Measurements from ENCODE around the gene ADSL. TPM values are rescaled to one million over a fixed set of nuclear protein-coding genes. Genes with fewer than 3 reads are reported as not detected.

The ADSL gene
- total and polyA plus RNA-seq, 9 of the 15 experiments (the other 6 are each of a cell fraction or from before 2014, with no cell fraction given), result 112 to 322 (median 146) TPM

DNA sequence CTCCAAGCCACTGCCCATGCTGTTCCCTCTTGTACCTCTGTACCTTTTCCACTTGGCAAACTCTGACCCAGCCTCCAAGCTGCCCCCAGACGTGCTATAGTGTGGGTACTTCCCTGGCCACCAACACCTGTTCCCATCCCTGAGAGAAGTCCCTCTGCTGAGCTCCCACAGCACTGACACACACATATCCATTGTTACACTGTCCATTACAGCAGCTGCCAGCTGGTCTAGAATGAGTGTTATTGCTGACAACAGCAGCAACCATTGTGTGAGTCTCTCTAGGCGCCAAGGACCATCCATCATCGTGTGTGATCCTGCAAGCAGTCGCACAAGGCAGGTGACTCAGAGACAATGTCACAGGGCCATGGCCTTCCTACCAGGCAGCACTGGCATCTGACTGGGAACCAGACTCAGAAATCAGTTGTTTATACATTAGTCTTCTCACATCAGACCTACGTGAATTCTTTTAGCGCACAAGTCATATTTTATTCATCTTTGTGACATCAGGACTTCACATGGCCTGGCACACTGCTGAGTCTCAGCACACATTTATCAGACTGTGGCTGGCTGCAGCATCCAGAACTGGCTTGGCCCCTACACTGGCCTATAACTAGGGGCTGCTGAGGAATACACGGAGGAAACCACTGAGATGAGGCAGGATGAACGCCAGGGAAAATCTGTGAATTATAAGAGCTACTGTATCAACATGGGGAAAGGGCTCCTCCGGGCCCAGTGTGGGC is 80.5 kb downstream of the ADSL start:
- 83% methylated on average over 7 of the region's 9 CpGs for WGBS (ENCODE audit: insufficient coverage, low coverage, missing lambda C conversion rate)
- Histone ChIP-seq H3K27me3 (ENCODE audit: control insufficient read depth in 2 of 2, insufficient read depth in 2 of 2, low read length in 2 of 2) (no peaks in the 10 kb centered on the region), H3K27ac (ENCODE audit: extremely low read depth, low read depth, low read length) (no peak overlapping the region), H3K4me1 (replicated peaks in 1 of 2; ENCODE audit: control insufficient read depth in 2 of 2, insufficient read depth in 2 of 2, low read length in 2 of 2) (peaks cover 0 to 6% of the 10 kb centered on the region in 2 experiments; a peak in 2 of 5 replicates), H3K4me3 (no peak overlapping the region), H3K9me3 (replicated peaks; ENCODE audit: control insufficient read depth, insufficient read depth, low read depth, low read length) (no peaks in the 10 kb centered on the region), H3K9ac (ENCODE audit: insufficient read depth in 1 of 2, low read depth in 2 of 2, low read length in 2 of 2) (no peak overlapping the region), H3K4me2 (ENCODE audit: insufficient read depth, low read length) (no peak overlapping the region), H2AFZ (ENCODE audit: low read depth, low read length) (no peak overlapping the region), H3K36me3 (ENCODE audit: control insufficient read depth, insufficient read depth, low read length) (peaks cover 43% of the 10 kb centered on the region; the same call in 2 of the 3 replicates), H4K20me1 (replicated peaks; ENCODE audit: control insufficient read depth, insufficient read depth, low read length) (no peaks in the 10 kb centered on the region; the same call in 1 of the 2 replicates), H3K9me1 (ENCODE audit: control insufficient read depth, insufficient read depth, low read length) (no peaks in the 10 kb centered on the region), H3K79me2 (ENCODE audit: control insufficient read depth, insufficient read depth, low read length) (no peaks in the 10 kb centered on the region)
- DNase-seq (ENCODE audit: extremely low read depth in 1 of 4, low spot score in 3 of 4) (no peak), FAIRE-seq (no peak), ATAC-seq (no peak)
- ChIA-PET POLR2A (interaction anchor here (0.7 kb wide), 1 partner anchor 78 kb away, joined by 3 read pairs; no protein-coding TSS in a partner anchor), CTCF (ENCODE audit: low intra/inter-chr PET ratio) (no interaction called here)
- in situ Hi-C loops (cut with MboI), result no loop called here
- intact Hi-C loops (cut with micrococcal nuclease), result no loop called here
- no TSS peak for BruUV-seq (replicated peaks)
- TF ChIP-seq ZNF707 (CRISPR knock-in tag; conservative IDR thresholded peaks at IDR 0.05) (no peak), XRCC4 (IDR thresholded peaks at IDR 0.05; ENCODE audit: extremely low read depth, insufficient read depth, insufficient read length) (no peak), MIER1 (IDR thresholded peaks at IDR 0.05; ENCODE audit: low read depth) (no peak), RHOXF2B (CRISPR knock-in tag; conservative IDR thresholded peaks at IDR 0.05) (no peak), ETV6 (IDR thresholded peaks at IDR 0.05; ENCODE audit: borderline replicate concordance in 1 of 2, low read depth in 2 of 2, low read length in 1 of 2) (no peak), ETV6 (CRISPR knock-in tag; IDR thresholded peaks at IDR 0.05; ENCODE audit: borderline replicate concordance) (no peak), SMC3 (conservative IDR thresholded peaks at IDR 0.05; ENCODE audit: insufficient read depth, low read depth, low read length) (no peak), SNRNP70 (optimal IDR thresholded peaks at IDR 0.05; ENCODE audit: low read depth, low read length) (no peak)
- TF ChIP-seq, protein P1, sequence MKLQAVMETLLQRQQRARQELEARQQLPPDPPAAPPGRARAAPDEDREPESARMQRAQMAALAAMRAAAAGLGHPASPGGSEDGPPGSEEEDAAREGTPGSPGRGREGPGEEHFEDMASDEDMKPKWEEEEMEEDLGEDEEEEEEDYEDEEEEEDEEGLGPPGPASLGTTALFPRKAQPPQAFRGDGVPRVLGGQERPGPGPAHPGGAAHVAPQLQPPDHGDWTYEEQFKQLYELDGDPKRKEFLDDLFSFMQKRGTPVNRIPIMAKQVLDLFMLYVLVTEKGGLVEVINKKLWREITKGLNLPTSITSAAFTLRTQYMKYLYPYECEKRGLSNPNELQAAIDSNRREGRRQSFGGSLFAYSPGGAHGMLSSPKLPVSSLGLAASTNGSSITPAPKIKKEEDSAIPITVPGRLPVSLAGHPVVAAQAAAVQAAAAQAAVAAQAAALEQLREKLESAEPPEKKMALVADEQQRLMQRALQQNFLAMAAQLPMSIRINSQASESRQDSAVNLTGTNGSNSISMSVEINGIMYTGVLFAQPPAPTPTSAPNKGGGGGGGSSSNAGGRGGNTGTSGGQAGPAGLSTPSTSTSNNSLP (IDR thresholded peaks at IDR 0.05; ENCODE audit: borderline replicate concordance, low read depth, low read length), result no peak
- TF ChIP-seq, protein P2, sequence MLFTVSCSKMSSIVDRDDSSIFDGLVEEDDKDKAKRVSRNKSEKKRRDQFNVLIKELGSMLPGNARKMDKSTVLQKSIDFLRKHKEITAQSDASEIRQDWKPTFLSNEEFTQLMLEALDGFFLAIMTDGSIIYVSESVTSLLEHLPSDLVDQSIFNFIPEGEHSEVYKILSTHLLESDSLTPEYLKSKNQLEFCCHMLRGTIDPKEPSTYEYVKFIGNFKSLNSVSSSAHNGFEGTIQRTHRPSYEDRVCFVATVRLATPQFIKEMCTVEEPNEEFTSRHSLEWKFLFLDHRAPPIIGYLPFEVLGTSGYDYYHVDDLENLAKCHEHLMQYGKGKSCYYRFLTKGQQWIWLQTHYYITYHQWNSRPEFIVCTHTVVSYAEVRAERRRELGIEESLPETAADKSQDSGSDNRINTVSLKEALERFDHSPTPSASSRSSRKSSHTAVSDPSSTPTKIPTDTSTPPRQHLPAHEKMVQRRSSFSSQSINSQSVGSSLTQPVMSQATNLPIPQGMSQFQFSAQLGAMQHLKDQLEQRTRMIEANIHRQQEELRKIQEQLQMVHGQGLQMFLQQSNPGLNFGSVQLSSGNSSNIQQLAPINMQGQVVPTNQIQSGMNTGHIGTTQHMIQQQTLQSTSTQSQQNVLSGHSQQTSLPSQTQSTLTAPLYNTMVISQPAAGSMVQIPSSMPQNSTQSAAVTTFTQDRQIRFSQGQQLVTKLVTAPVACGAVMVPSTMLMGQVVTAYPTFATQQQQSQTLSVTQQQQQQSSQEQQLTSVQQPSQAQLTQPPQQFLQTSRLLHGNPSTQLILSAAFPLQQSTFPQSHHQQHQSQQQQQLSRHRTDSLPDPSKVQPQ (CRISPR knock-in tag; IDR thresholded peaks at IDR 0.05; ENCODE audit: borderline replicate concordance), result no peak

Measured in K562 (cell line).